IPS-18c (cell line): ENCODE results near the gene ERC2.

ENCODE experiments used
- H3K4me3 ChIP-seq: 2 replicates; pipeline ENCODE4 v1.7.0; 2013; ENCODE audit warnings: low read depth, mild to moderate bottlenecking, low read length, moderate library complexity; ENCODE audit not compliant: insufficient read depth
- H3K9me3 ChIP-seq: one replicate; pipeline ENCODE4 v1.6.1; 2013; ENCODE audit warnings: mild to moderate bottlenecking, low read length, moderate library complexity; ENCODE audit not compliant: control insufficient read depth, insufficient read depth

ERC2 gene

DNA sequence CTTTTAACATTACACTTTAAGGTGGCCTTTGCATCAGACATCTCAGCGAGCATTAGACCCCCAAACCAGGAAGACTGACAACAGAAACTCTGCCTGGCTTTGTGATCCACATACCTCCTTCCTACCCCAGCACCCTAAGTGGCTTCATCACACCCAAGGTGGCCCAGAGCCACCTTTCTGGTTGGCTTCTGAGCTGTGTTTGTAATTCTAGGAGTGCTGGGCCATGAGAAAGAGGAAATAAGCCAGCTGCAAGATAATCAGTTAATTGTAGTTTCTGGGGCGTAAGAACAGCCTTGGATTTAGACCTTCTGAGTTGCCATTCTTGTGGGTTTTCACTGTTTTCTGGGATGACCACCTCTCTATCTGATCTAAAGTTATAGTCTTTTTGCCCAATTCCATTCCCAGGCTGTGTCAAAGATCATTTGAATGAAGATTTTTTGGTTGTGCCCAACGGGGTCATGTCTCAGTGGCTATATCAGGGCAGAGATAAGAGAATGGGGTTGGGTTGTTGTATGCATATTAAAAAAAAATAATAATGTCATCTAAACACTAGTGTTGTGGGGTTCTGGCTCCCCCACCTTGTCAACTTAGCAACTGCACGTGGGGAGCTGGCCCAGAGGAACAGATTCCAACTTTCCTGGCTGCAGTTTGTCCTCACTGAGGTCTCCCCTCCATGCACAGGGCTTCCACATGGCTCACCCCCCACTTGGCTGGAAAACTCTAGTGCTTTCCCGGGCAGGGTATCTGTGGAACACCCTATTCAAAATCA lies 746.4 kb downstream of the ERC2 start:
- Histone ChIP-seq H3K4me3 (no peak overlapping the region), H3K9me3 (no peaks in the 10 kb centered on the region)

DNA sequence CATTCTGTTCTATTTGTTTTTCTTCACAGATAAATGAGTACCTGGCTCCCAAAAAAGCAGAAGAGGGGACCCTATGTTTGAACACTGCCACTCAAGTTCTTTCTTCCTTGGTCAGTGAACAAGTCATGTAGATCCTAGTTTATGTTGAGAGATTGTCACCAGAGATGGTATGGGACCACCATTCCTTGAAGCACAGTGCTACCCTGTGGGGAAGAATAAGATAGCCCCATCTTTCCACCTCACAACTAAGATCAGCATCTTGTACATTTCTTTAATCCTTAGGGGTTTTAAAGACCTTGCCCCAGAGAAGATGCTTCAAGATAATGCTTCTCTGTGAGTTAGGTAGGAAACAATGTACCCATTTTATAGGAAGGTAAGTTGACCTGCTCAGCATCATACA lies 747.7 kb downstream of the ERC2 start:
- no peaks in the 10 kb centered on the region for H3K9me3 ChIP-seq
- no peak overlapping the region for H3K4me3 ChIP-seq

GRCh38 chr3:55719508-55719907 lies 748.8 kb downstream of the ERC2 start:
- no peaks in the 10 kb centered on the region for H3K9me3 ChIP-seq
- H3K4me3 ChIP-seq, result no peak overlapping the region

DNA sequence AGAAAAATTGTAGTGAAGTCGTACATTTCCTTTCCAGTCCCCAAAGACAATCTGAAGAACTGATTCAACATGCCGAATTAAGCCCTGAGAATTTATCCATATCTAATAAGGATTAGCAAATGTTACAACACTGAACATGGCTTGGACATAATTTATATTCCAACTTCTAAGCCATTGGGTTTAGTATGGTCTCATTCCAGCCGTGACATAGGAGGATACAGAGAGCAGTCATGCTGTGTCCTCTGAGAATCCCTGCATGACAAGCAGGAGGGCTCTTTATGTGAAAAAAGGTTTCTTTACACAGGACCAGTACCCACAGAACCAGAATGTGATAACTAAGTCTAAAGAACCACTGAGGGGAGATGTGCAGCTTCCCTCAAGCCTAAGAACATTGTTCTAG lies 749.3 kb downstream of the ERC2 start:
- H3K9me3 ChIP-seq, result no peaks in the 10 kb centered on the region
- no peak overlapping the region for H3K4me3 ChIP-seq

GRCh38 chr3:55718521-55718921 lies 749.7 kb downstream of the ERC2 start:
- H3K9me3 ChIP-seq, result no peaks in the 10 kb centered on the region
- H3K4me3 ChIP-seq, result no peak overlapping the region

DNA sequence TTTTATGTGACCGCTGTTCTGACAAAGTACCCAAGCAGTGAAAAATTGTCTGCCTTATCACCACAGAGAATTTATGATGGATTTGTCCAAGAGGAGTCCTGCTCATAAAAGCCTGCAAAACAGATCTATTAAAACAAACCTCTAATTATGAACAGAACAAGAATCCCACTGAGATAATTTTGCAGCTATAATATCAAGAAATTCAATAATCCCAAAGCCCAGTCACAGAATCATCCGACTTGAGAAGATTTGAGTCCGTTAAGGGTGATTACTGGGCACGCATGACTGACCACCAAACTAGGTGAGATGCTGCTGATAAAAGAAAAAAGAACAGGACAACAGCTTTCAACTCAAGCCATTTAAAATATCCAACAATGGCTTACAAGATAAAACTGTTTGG lies 750.2 kb downstream of the ERC2 start:
- Histone ChIP-seq H3K9me3 (no peaks in the 10 kb centered on the region), H3K4me3 (no peak overlapping the region)

- Histone ChIP-seq H3K9me3 (no peaks in the 10 kb centered on the region), H3K4me3 (no peak overlapping the region)
These were observed 750.8 kb downstream of the ERC2 start for GRCh38 chr3:55717481-55717880.

DNA sequence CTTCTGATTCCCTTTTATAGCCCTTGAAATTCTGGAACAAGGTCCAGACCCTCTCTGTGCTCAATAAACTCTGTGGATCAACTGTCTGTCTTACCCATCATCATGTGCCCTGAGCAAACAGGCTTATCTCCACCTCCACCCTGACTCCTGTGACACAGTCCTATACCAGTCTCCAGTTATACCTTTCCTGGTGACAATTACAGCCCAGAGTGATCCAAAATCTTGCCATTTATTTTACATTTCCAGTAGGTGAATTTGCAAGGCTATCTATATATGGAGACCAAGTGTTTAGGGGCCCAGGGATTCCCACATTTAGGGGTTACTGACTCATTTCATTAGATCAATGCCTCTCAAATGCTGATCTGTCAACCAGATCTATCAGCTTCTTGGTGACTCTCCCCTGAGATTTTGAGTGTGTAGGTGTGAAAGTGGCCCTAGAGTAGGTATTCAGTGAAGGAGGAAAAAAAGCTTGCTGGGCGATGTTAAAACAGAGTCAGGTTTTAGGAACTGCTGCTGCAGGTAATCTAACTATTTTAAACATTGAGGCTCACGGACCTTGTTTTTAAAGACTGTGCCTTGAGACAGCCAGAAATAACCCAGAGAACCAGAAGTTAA lies 751.5 kb downstream of the ERC2 start:
- H3K9me3 ChIP-seq, result no peaks in the 10 kb centered on the region
- no peak overlapping the region for H3K4me3 ChIP-seq

- Histone ChIP-seq H3K9me3 (no peaks in the 10 kb centered on the region), H3K4me3 (no peak overlapping the region)
These were observed 752.2 kb downstream of the ERC2 start for GRCh38 chr3:55716044-55716443.

DNA sequence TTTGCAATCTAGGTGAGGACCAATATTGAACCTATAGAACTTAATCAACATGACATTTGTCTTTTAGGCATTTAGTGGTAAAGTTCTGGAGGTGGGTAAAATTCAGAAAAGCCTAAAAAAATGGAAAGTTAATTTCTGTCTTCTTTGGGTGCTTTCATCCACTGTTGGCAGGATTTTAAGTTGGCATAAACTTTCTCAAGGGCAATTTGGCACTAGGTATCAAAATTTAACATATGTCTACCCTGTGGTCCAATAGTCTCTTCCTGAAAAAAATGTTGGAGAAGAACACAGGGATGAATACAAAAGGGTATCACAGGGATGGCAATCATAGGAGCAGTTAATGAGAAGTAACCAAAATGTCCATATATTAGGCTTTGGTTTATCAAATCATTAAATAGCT lies 754.2 kb downstream of the ERC2 start:
- Histone ChIP-seq H3K9me3 (no peaks in the 10 kb centered on the region), H3K4me3 (no peak overlapping the region)

- no peak overlapping the region for H3K4me3 ChIP-seq
- no peaks in the 10 kb centered on the region for H3K9me3 ChIP-seq
These were observed 756.6 kb downstream of the ERC2 start for GRCh38 chr3:55711646-55712045.

- Histone ChIP-seq H3K4me3 (no peak overlapping the region), H3K9me3 (no peaks in the 10 kb centered on the region)
These were observed 758.8 kb downstream of the ERC2 start for GRCh38 chr3:55709411-55710012.

GRCh38 chr3:55708921-55709320 lies 759.3 kb downstream of the ERC2 start:
- H3K9me3 ChIP-seq, result no peaks in the 10 kb centered on the region
- H3K4me3 ChIP-seq, result no peak overlapping the region

DNA sequence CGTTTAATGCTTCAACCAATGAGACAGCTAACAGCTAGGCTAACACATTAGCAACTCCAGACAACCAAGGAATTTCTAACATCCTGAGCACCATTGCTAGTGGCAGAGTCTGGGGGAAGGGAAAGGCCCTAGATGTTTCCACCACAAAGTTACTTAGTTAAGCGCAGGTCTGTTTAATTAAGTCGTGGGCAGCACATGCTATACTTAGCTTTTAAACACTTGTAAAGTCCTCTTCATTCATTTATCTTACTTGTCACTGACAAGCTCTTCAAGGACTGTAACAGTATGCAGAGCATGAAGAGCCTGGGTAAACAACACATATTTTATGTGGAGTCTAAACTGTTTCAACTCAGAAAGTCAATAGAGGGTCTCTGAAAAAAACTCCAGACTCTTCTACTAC lies 760.0 kb downstream of the ERC2 start:
- Histone ChIP-seq H3K9me3 (no peaks in the 10 kb centered on the region), H3K4me3 (no peak overlapping the region)

GRCh38 chr3:55704521-55704920 lies 763.7 kb downstream of the ERC2 start:
- Histone ChIP-seq H3K9me3 (no peaks in the 10 kb centered on the region), H3K4me3 (no peak overlapping the region)

DNA sequence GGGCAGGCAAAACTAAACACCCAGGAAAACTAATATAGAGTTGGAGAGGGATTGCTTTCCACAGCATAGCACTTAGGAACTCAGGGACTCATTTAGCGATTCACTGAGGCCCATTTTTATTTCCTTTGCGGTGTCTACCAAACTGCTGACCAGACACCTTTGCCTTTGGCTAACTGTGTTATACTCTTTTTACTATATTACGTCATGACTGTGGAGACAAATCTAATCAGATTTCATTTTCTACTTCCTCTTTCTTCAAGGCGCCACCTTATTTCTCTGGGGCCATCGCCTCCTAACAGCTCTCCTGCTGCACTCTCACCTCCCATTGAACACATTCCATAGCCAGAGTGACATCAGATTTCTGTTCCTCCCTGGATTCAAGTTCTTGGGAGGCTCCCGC lies 765.4 kb downstream of the ERC2 start:
- no peak overlapping the region for H3K4me3 ChIP-seq
- no peaks in the 10 kb centered on the region for H3K9me3 ChIP-seq

- no peak overlapping the region for H3K4me3 ChIP-seq
- no peaks in the 10 kb centered on the region for H3K9me3 ChIP-seq
These were observed 766.3 kb downstream of the ERC2 start for GRCh38 chr3:55701997-55702396.

DNA sequence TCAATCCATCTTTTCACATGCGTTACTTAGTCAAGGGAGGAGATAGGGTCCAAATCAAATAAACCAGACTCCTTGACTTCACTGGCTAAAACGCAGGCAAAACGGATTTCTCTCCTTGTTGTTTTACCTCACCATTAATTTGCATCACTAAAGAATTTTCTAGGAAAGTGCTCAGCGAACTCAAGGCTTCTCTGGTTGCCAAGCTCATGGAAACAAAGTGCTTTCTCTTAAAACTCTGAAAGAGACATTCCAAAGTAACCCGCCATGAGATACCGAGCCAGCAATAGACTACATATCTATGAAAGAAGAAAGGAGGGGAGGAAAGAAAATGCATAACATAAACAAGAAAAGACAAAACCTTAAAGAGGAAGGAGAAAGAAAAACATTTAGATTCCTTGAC lies 769.4 kb downstream of the ERC2 start:
- Histone ChIP-seq H3K9me3 (no peaks in the 10 kb centered on the region), H3K4me3 (no peak overlapping the region)
